ENCODE results near the gene SLC25A25.

Gene SLC25A25

DNA sequence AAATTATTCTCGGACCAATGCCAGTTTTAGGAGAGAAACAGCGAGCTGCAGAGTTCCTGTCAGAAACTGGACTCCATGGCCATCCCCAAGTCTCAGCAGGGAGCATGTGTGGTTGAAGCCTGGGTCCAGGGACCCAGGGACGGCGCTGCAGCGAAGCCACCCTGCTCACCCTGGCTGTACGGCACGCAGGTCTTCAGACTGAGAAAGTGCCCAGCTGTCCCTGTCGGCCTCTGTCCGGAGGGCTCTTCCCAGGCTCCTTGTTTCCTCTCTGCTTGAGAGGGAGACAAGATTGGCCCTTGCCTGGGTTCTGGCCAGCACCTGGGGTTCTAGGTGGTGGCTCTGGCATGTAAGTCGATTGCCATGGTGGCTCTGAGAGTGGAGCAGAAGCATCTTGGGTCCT, 32.5 kb downstream of the SLC25A25 start:
- no peak overlapping the region for H3K18ac ChIP-seq (ENCODE audit: low read length)
- no peaks in the 10 kb centered on the region for H3K9me3 ChIP-seq (replicated peaks in 1 of 2; ENCODE audit: control insufficient read depth in 2 of 2, insufficient read depth in 1 of 2, low read depth in 1 of 2, low read length in 2 of 2)
- H2BK15ac ChIP-seq (ENCODE audit: low read length): no peak overlapping the region
- no peak overlapping the region for H3K4me2 ChIP-seq (ENCODE audit: insufficient read depth, low read length, poor library complexity, severe bottlenecking)
- no peak overlapping the region for H3K4me3 ChIP-seq (ENCODE audit: low read length in 2 of 2)
- peaks cover 23% of the 10 kb centered on the region in 2 donors for H3K4me1 ChIP-seq (ENCODE audit: control insufficient read depth in 2 of 2, insufficient read depth in 1 of 2, low read depth in 1 of 2, low read length in 2 of 2)
- H3K9ac ChIP-seq (ENCODE audit: low read depth, low read length, poor library complexity): no peak overlapping the region
- no peak overlapping the region for H3K14ac ChIP-seq (ENCODE audit: low read length)
- no peak overlapping the region for H3K4ac ChIP-seq (ENCODE audit: low read length)
- DNase-seq (ENCODE audit: low spot score): no peak
- H3K79me1 ChIP-seq (ENCODE audit: low read depth, low read length): peaks cover 11% of the 10 kb centered on the region
- H3K36me3 ChIP-seq (replicated peaks in 1 of 2; ENCODE audit: control insufficient read depth in 2 of 2, insufficient read depth in 2 of 2, low read length in 2 of 2): peaks cover 35 to 49% of the 10 kb centered on the region in 2 donors
- H3K23ac ChIP-seq (ENCODE audit: low read depth, low read length, poor library complexity): no peak overlapping the region
- H2BK5ac ChIP-seq (ENCODE audit: low read length): peak overlapping the region; percentile 10
- no peak overlapping the region for H2AK5ac ChIP-seq (ENCODE audit: low read depth, low read length)
- no CpG with 5 or more reads among the region's 10 CpGs for WGBS, 2 donors (ENCODE audit: extremely low coverage in 2 of 2, insufficient read length in 2 of 2, insufficient replicate concordance in 1 of 2)
- no peak overlapping the region for H3K27ac ChIP-seq (replicated peaks; ENCODE audit: low read length)
- no peak overlapping the region for H2AFZ ChIP-seq (ENCODE audit: low read length)
- H4K91ac ChIP-seq (ENCODE audit: low read depth, low read length, poor library complexity): no peak overlapping the region
- no peak overlapping the region for H2BK12ac ChIP-seq (ENCODE audit: low read length)
- H3K27me3 ChIP-seq (ENCODE audit: control insufficient read depth in 3 of 3, insufficient read depth in 3 of 3, low read depth in 1 of 3, low read length in 3 of 3): no peaks in the 10 kb centered on the region
- H2BK120ac ChIP-seq (ENCODE audit: low read depth, low read length): no peak overlapping the region
- no peak overlapping the region for H4K8ac ChIP-seq (ENCODE audit: low read depth, low read length)

DNA sequence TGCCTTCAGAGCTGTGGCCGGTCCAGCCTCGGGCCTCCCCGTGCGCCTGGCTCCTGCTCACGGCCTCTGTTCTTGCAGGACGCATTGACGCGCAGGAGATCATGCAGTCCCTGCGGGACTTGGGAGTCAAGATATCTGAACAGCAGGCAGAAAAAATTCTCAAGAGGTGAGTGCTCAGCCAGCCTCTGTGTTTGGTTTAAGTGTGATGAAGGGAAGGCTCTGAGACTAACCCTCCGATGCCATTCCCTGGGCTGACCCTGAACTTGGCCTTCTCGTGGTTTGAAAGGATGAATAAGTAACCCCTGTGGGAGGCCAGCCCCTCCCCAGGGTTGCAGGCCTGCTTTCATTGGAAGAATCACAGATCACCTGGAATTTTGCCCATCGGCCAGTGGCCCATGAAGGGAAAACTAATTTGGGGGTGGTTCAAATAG, 33.2 kb downstream of the SLC25A25 start:
- no CpG with 5 or more reads among the region's 12 CpGs for WGBS, 2 donors (ENCODE audit: extremely low coverage in 2 of 2, insufficient read length in 2 of 2, insufficient replicate concordance in 1 of 2)
- no peak overlapping the region for H2BK15ac ChIP-seq (ENCODE audit: low read length)
- no peak overlapping the region for H2AK5ac ChIP-seq (ENCODE audit: low read depth, low read length)
- H3K4me2 ChIP-seq (ENCODE audit: insufficient read depth, low read length, poor library complexity, severe bottlenecking): no peak overlapping the region
- no peak overlapping the region for H3K18ac ChIP-seq (ENCODE audit: low read length)
- H3K4me1 ChIP-seq (ENCODE audit: control insufficient read depth in 2 of 2, insufficient read depth in 1 of 2, low read depth in 1 of 2, low read length in 2 of 2): peaks cover 23% of the 10 kb centered on the region in 2 donors
- H3K4ac ChIP-seq (ENCODE audit: low read length): no peak overlapping the region
- no peak overlapping the region for H3K27ac ChIP-seq (replicated peaks; ENCODE audit: low read length)
- H4K91ac ChIP-seq (ENCODE audit: low read depth, low read length, poor library complexity): no peak overlapping the region
- H3K14ac ChIP-seq (ENCODE audit: low read length): no peak overlapping the region
- H3K36me3 ChIP-seq (replicated peaks in 1 of 2; ENCODE audit: control insufficient read depth in 2 of 2, insufficient read depth in 2 of 2, low read length in 2 of 2): peaks cover 41 to 56% of the 10 kb centered on the region in 2 donors
- no peak overlapping the region for H2BK12ac ChIP-seq (ENCODE audit: low read length)
- no peak for DNase-seq (ENCODE audit: low spot score)
- H3K9ac ChIP-seq (ENCODE audit: low read depth, low read length, poor library complexity): no peak overlapping the region
- H3K27me3 ChIP-seq (ENCODE audit: control insufficient read depth in 3 of 3, insufficient read depth in 3 of 3, low read depth in 1 of 3, low read length in 3 of 3): no peaks in the 10 kb centered on the region
- no peak overlapping the region for H3K23ac ChIP-seq (ENCODE audit: low read depth, low read length, poor library complexity)
- no peak overlapping the region for H2AFZ ChIP-seq (ENCODE audit: low read length)
- peaks cover 11% of the 10 kb centered on the region for H3K79me1 ChIP-seq (ENCODE audit: low read depth, low read length)
- no peak overlapping the region for H2BK120ac ChIP-seq (ENCODE audit: low read depth, low read length)
- no peaks in the 10 kb centered on the region for H3K9me3 ChIP-seq (replicated peaks in 1 of 2; ENCODE audit: control insufficient read depth in 2 of 2, insufficient read depth in 1 of 2, low read depth in 1 of 2, low read length in 2 of 2)
- H3K4me3 ChIP-seq (ENCODE audit: low read length in 2 of 2): no peak overlapping the region
- no peak overlapping the region for H2BK5ac ChIP-seq (ENCODE audit: low read length)
- H4K8ac ChIP-seq (ENCODE audit: low read depth, low read length): no peak overlapping the region

DNA sequence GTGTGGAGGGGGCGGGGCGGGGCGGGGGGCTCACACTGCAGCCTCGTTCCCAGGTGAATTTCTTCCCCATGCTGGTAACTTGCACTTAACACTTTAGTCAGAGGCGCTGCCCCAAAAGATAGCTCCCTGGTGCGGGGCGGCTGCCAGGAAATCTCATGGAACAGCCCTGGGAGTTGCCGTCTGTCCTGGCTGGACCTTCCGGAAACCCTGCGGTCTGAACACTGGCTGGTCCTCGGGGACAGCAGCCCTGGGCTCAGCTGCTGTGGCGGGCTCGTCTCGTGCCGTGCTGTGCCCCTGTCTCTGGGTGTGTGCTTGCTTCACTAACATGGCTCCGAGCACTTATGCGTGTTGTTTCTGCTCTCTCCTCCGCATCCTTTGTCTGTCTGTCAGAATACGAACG, 33.7 kb downstream of the SLC25A25 start:
- peaks cover 46 to 60% of the 10 kb centered on the region in 2 donors for H3K36me3 ChIP-seq (replicated peaks in 1 of 2; ENCODE audit: control insufficient read depth in 2 of 2, insufficient read depth in 2 of 2, low read length in 2 of 2)
- H3K27ac ChIP-seq (replicated peaks; ENCODE audit: low read length): no peak overlapping the region
- H3K18ac ChIP-seq (ENCODE audit: low read length): no peak overlapping the region
- H3K27me3 ChIP-seq (ENCODE audit: control insufficient read depth in 3 of 3, insufficient read depth in 3 of 3, low read depth in 1 of 3, low read length in 3 of 3): no peaks in the 10 kb centered on the region
- peaks cover 21 to 23% of the 10 kb centered on the region in 2 donors for H3K4me1 ChIP-seq (ENCODE audit: control insufficient read depth in 2 of 2, insufficient read depth in 1 of 2, low read depth in 1 of 2, low read length in 2 of 2)
- no peak overlapping the region for H2BK15ac ChIP-seq (ENCODE audit: low read length)
- no peak overlapping the region for H3K4me3 ChIP-seq (ENCODE audit: low read length in 2 of 2)
- no peak overlapping the region for H2BK120ac ChIP-seq (ENCODE audit: low read depth, low read length)
- no peak overlapping the region for H3K4ac ChIP-seq (ENCODE audit: low read length)
- H2AFZ ChIP-seq (ENCODE audit: low read length): no peak overlapping the region
- H2AK5ac ChIP-seq (ENCODE audit: low read depth, low read length): no peak overlapping the region
- WGBS, 2 donors (ENCODE audit: extremely low coverage in 2 of 2, insufficient read length in 2 of 2, insufficient replicate concordance in 1 of 2): no CpG with 5 or more reads among the region's 20 CpGs
- H2BK12ac ChIP-seq (ENCODE audit: low read length): no peak overlapping the region
- no peak overlapping the region for H4K91ac ChIP-seq (ENCODE audit: low read depth, low read length, poor library complexity)
- H3K9me3 ChIP-seq (replicated peaks in 1 of 2; ENCODE audit: control insufficient read depth in 2 of 2, insufficient read depth in 1 of 2, low read depth in 1 of 2, low read length in 2 of 2): peaks cover 0 to 1% of the 10 kb centered on the region in 2 donors
- DNase-seq (ENCODE audit: low spot score): no peak
- H3K14ac ChIP-seq (ENCODE audit: low read length): no peak overlapping the region
- no peak overlapping the region for H3K4me2 ChIP-seq (ENCODE audit: insufficient read depth, low read length, poor library complexity, severe bottlenecking)
- peaks cover 11% of the 10 kb centered on the region for H3K79me1 ChIP-seq (ENCODE audit: low read depth, low read length)
- H3K9ac ChIP-seq (ENCODE audit: low read depth, low read length, poor library complexity): no peak overlapping the region
- H2BK5ac ChIP-seq (ENCODE audit: low read length): no peak overlapping the region
- no peak overlapping the region for H4K8ac ChIP-seq (ENCODE audit: low read depth, low read length)
- no peak overlapping the region for H3K23ac ChIP-seq (ENCODE audit: low read depth, low read length, poor library complexity)

GRCh38 chr9:128102196-128102595, 34.2 kb downstream of the SLC25A25 start:
- peak overlapping the region; percentile 50 for H3K14ac ChIP-seq (ENCODE audit: low read length)
- no peaks in the 10 kb centered on the region for H3K27me3 ChIP-seq (ENCODE audit: control insufficient read depth in 3 of 3, insufficient read depth in 3 of 3, low read depth in 1 of 3, low read length in 3 of 3)
- H3K9ac ChIP-seq (ENCODE audit: low read depth, low read length, poor library complexity): no peak overlapping the region
- H3K27ac ChIP-seq (replicated peaks; ENCODE audit: low read length): no peak overlapping the region
- peaks cover 0 to 1% of the 10 kb centered on the region in 2 donors for H3K9me3 ChIP-seq (replicated peaks in 1 of 2; ENCODE audit: control insufficient read depth in 2 of 2, insufficient read depth in 1 of 2, low read depth in 1 of 2, low read length in 2 of 2)
- no peak overlapping the region for H3K4ac ChIP-seq (ENCODE audit: low read length)
- no peak overlapping the region for H2BK15ac ChIP-seq (ENCODE audit: low read length)
- H2BK120ac ChIP-seq (ENCODE audit: low read depth, low read length): no peak overlapping the region
- no peak overlapping the region for H4K8ac ChIP-seq (ENCODE audit: low read depth, low read length)
- no peak overlapping the region for H2BK12ac ChIP-seq (ENCODE audit: low read length)
- H3K4me2 ChIP-seq (ENCODE audit: insufficient read depth, low read length, poor library complexity, severe bottlenecking): no peak overlapping the region
- peaks cover 18 to 23% of the 10 kb centered on the region in 2 donors for H3K4me1 ChIP-seq (ENCODE audit: control insufficient read depth in 2 of 2, insufficient read depth in 1 of 2, low read depth in 1 of 2, low read length in 2 of 2)
- H2AK5ac ChIP-seq (ENCODE audit: low read depth, low read length): no peak overlapping the region
- H3K79me1 ChIP-seq (ENCODE audit: low read depth, low read length): peaks cover 11% of the 10 kb centered on the region
- H3K23ac ChIP-seq (ENCODE audit: low read depth, low read length, poor library complexity): no peak overlapping the region
- H3K18ac ChIP-seq (ENCODE audit: low read length): no peak overlapping the region
- H2AFZ ChIP-seq (ENCODE audit: low read length): no peak overlapping the region
- H3K36me3 ChIP-seq (replicated peaks in 1 of 2; ENCODE audit: control insufficient read depth in 2 of 2, insufficient read depth in 2 of 2, low read length in 2 of 2): peaks cover 51 to 65% of the 10 kb centered on the region in 2 donors
- no peak for DNase-seq (ENCODE audit: low spot score)
- H3K4me3 ChIP-seq (ENCODE audit: low read length in 2 of 2): no peak overlapping the region
- WGBS, 2 donors (ENCODE audit: extremely low coverage in 2 of 2, insufficient read length in 2 of 2, insufficient replicate concordance in 1 of 2): no CpG with 5 or more reads among the region's 13 CpGs
- H4K91ac ChIP-seq (ENCODE audit: low read depth, low read length, poor library complexity): no peak overlapping the region
- H2BK5ac ChIP-seq (ENCODE audit: low read length): no peak overlapping the region

Data from neuronal stem cell (in vitro differentiated cells).